Measurements from ENCODE around the gene VSTM2B.

Gene VSTM2B

GRCh38 chr19:29520390-29520789 lies 5.4 kb upstream of the VSTM2B start:
- Histone ChIP-seq H3K36me3 (ENCODE audit: insufficient read depth, low read length) (no peaks in the 10 kb centered on the region), H3K4me2 (ENCODE audit: low read length) (no peak overlapping the region), H3K4me3 (ENCODE audit: low read depth, low read length, poor library complexity, severe bottlenecking) (no peak overlapping the region), H3K79me2 (ENCODE audit: insufficient read depth, low read length) (no peaks in the 10 kb centered on the region), H3K27ac (ENCODE audit: low read depth, low read length, poor library complexity, severe bottlenecking) (no peak overlapping the region), H3K27me3 (ENCODE audit: insufficient read depth, low read length) (no peaks in the 10 kb centered on the region), H3K9me3 (ENCODE audit: low read length) (no peaks in the 10 kb centered on the region), H3K9me2 (ENCODE audit: low read depth, low read length) (no peaks in the 10 kb centered on the region), H4K20me1 (ENCODE audit: insufficient read depth, low read length) (no peaks in the 10 kb centered on the region), H3K4me1 (ENCODE audit: insufficient read depth, low read length, severe bottlenecking) (no peaks in the 10 kb centered on the region), H3F3A (ENCODE audit: insufficient read depth, low read length) (no peaks in the 10 kb centered on the region), H3K9ac (ENCODE audit: low read length) (no peak overlapping the region), H2AFZ (ENCODE audit: low read length) (no peak overlapping the region)
- no peak for TF ChIP-seq EZH2 (IDR thresholded peaks at IDR 0.05; ENCODE audit: borderline replicate concordance, low read length)
- no peak for TF ChIP-seq CTCF (IDR thresholded peaks at IDR 0.05; ENCODE audit: low read length)

GRCh38 chr19:29521291-29522075 lies 4.3 kb upstream of the VSTM2B start:
- H3K27me3 ChIP-seq (ENCODE audit: insufficient read depth, low read length), result no peaks in the 10 kb centered on the region
- no peak overlapping the region for H3K9ac ChIP-seq (ENCODE audit: low read length)
- H3K4me2 ChIP-seq (ENCODE audit: low read length), result no peak overlapping the region
- H3K9me2 ChIP-seq (ENCODE audit: low read depth, low read length), result no peaks in the 10 kb centered on the region
- no peak overlapping the region for H3K27ac ChIP-seq (ENCODE audit: low read depth, low read length, poor library complexity, severe bottlenecking)
- H3K4me1 ChIP-seq (ENCODE audit: insufficient read depth, low read length, severe bottlenecking), result no peaks in the 10 kb centered on the region
- H2AFZ ChIP-seq (ENCODE audit: low read length), result no peak overlapping the region
- H3K9me3 ChIP-seq (ENCODE audit: low read length), result no peaks in the 10 kb centered on the region
- H3K36me3 ChIP-seq (ENCODE audit: insufficient read depth, low read length), result no peaks in the 10 kb centered on the region
- H3F3A ChIP-seq (ENCODE audit: insufficient read depth, low read length), result no peaks in the 10 kb centered on the region
- H3K4me3 ChIP-seq (ENCODE audit: low read depth, low read length, poor library complexity, severe bottlenecking), result no peak overlapping the region
- TF ChIP-seq EZH2 (IDR thresholded peaks at IDR 0.05; ENCODE audit: borderline replicate concordance, low read length), result no peak
- no peak for TF ChIP-seq CTCF (IDR thresholded peaks at IDR 0.05; ENCODE audit: low read length)
- H4K20me1 ChIP-seq (ENCODE audit: insufficient read depth, low read length), result no peaks in the 10 kb centered on the region
- H3K79me2 ChIP-seq (ENCODE audit: insufficient read depth, low read length), result no peaks in the 10 kb centered on the region

GRCh38 chr19:29523568-29523967 lies 2.2 kb upstream of the VSTM2B start:
- Histone ChIP-seq H3K79me2 (ENCODE audit: insufficient read depth, low read length) (no peaks in the 10 kb centered on the region), H3K4me3 (ENCODE audit: low read depth, low read length, poor library complexity, severe bottlenecking) (no peak overlapping the region), H3K36me3 (ENCODE audit: insufficient read depth, low read length) (no peaks in the 10 kb centered on the region), H4K20me1 (ENCODE audit: insufficient read depth, low read length) (no peaks in the 10 kb centered on the region), H3F3A (ENCODE audit: insufficient read depth, low read length) (no peaks in the 10 kb centered on the region), H3K27ac (ENCODE audit: low read depth, low read length, poor library complexity, severe bottlenecking) (no peak overlapping the region), H3K9me2 (ENCODE audit: low read depth, low read length) (no peaks in the 10 kb centered on the region), H3K4me1 (ENCODE audit: insufficient read depth, low read length, severe bottlenecking) (no peaks in the 10 kb centered on the region), H3K27me3 (ENCODE audit: insufficient read depth, low read length) (no peaks in the 10 kb centered on the region), H3K9me3 (ENCODE audit: low read length) (no peaks in the 10 kb centered on the region), H3K9ac (ENCODE audit: low read length) (no peak overlapping the region), H2AFZ (ENCODE audit: low read length) (no peak overlapping the region), H3K4me2 (ENCODE audit: low read length) (no peak overlapping the region)
- TF ChIP-seq CTCF (IDR thresholded peaks at IDR 0.05; ENCODE audit: low read length), result no peak
- TF ChIP-seq EZH2 (IDR thresholded peaks at IDR 0.05; ENCODE audit: borderline replicate concordance, low read length), result no peak

Measured in OCI-LY1 (cell line).